ENCODE measurements around the gene RNU6-9.
"Not testable (repeated sequence)": the region's sequence is repeated elsewhere in the genome, so short reads cannot be mapped to it uniquely, and the experiment has no call there.

Gene RNU6-9

GRCh38 chr19:892894-893689 is at the start of gene RNU6-9, which contains the start of gene MED16:
TSS of gene RNU6-9 (plus strand) at chr19:893484.
TSS of gene MED16 (minus strand) at chr19:893187. CDS start at chr19:891131, 2,056 bp downstream.
- peak; percentile 68 for DNase-seq

GRCh38 chr19:843836-844545 is 49.3 kb upstream of the RNU6-9 start:
- no peak for DNase-seq

GRCh38 chr19:844546-844971 is 48.7 kb upstream of the RNU6-9 start:
- DNase-seq: no peak

- no peak for DNase-seq
Measured at GRCh38 chr19:845707-846521, 47.4 kb upstream of the RNU6-9 start.

GRCh38 chr19:848386-848921 is 44.8 kb upstream of the RNU6-9 start:
- DNase-seq: no peak

- not testable (repeated sequence) for DNase-seq
Measured at GRCh38 chr19:849195-849594, 44.1 kb upstream of the RNU6-9 start.

- DNase-seq: peak; percentile 17
Measured at GRCh38 chr19:850221-850978, 42.9 kb upstream of the RNU6-9 start.

GRCh38 chr19:850979-851335 is 42.3 kb upstream of the RNU6-9 start:
- DNase-seq: no peak

- no peak for DNase-seq
Measured at GRCh38 chr19:852136-853013, 40.9 kb upstream of the RNU6-9 start, which contains the start of gene ELANE. TSS of gene ELANE (plus strand) at chr19:852303. CDS start at chr19:852329, 26 bp downstream.

- no peak for DNase-seq
Measured at GRCh38 chr19:853014-853585, 40.2 kb upstream of the RNU6-9 start.

GRCh38 chr19:853614-854220 is 39.6 kb upstream of the RNU6-9 start:
- DNase-seq: not testable (repeated sequence)

- no peak for DNase-seq
Measured at GRCh38 chr19:854549-854948, 38.7 kb upstream of the RNU6-9 start.

GRCh38 chr19:855142-855541 is 38.1 kb upstream of the RNU6-9 start:
- DNase-seq: no peak

- no peak for DNase-seq
Measured at GRCh38 chr19:855566-856120, 37.6 kb upstream of the RNU6-9 start.

- no peak for DNase-seq
Measured at GRCh38 chr19:858284-858683, 35.0 kb upstream of the RNU6-9 start.

- no peak for DNase-seq
Measured at GRCh38 chr19:858868-859843, 34.1 kb upstream of the RNU6-9 start, which contains the start of gene CFD. TSS of gene CFD (plus strand) at chr19:859664. CDS start at chr19:859690, 26 bp downstream.

GRCh38 chr19:861141-861755 is 32.0 kb upstream of the RNU6-9 start:
- no peak for DNase-seq
